ENCODE data around the gene AUTS2. TPM values are rescaled to one million over a fixed set of nuclear protein-coding genes. Genes with fewer than 3 reads are reported as not detected.

The AUTS2 gene
- total and polyA plus RNA-seq, 10 donors = 6.1 to 54.8 (median 29.1) TPM

GRCh38 chr7:69812756-69813155, 214.5 kb downstream of the AUTS2 start:
- Histone ChIP-seq H3K27ac (no peak overlapping the region), H3K4me1 (peaks cover 0 to 4% (median 0%) of the 10 kb centered on the region in 6 donors), H3K27me3 (replicated peaks in 1 of 7) (no peaks in the 10 kb centered on the region), H3K36me3 (no peaks in the 10 kb centered on the region), H3K9me3 (no peaks in the 10 kb centered on the region), H3K4me3 (no peak overlapping the region)
- intact Hi-C loops (cut with DNase I; ENCODE audit: low total_unique reads) = no loop called here
- no peak for DNase-seq
- TF ChIP-seq POLR2A (IDR thresholded peaks at IDR 0.05) (no peak), POLR2AphosphoS5 (IDR thresholded peaks at IDR 0.05) (no peak)
- WGBS, 5 donors = 85 to 91% (median 88%) methylated on average over 1 of the region's 1 CpG

GRCh38 chr7:69813637-69814240, 215.5 kb downstream of the AUTS2 start:
- H3K27ac ChIP-seq = no peak overlapping the region
- H3K9me3 ChIP-seq = no peaks in the 10 kb centered on the region
- TF ChIP-seq CTCF (IDR thresholded peaks at IDR 0.05 in 8 of 11, conservative IDR thresholded peaks at IDR 0.05 in 3 of 11) (no peak), POLR2A (IDR thresholded peaks at IDR 0.05) (no peak), POLR2AphosphoS5 (IDR thresholded peaks at IDR 0.05) (no peak)
- intact Hi-C loops (cut with DNase I; ENCODE audit: low total_unique reads) = no loop called here
- no peaks in the 10 kb centered on the region for H3K27me3 ChIP-seq (replicated peaks in 1 of 7)
- H3K36me3 ChIP-seq = no peaks in the 10 kb centered on the region
- peaks cover 0 to 7% (median 0%) of the 10 kb centered on the region in 6 donors for H3K4me1 ChIP-seq
- H3K4me3 ChIP-seq = no peak overlapping the region
- no peak for DNase-seq

- Histone ChIP-seq H3K4me1 (peaks cover 0 to 7% (median 0%) of the 10 kb centered on the region in 6 donors), H3K4me3 (no peak overlapping the region), H3K36me3 (no peaks in the 10 kb centered on the region), H3K27ac (no peak overlapping the region), H3K9me3 (no peaks in the 10 kb centered on the region), H3K27me3 (replicated peaks in 1 of 7) (no peaks in the 10 kb centered on the region)
- 74 to 88% (median 78%) methylated on average over 13 to 14 of the region's 14 CpGs for WGBS, 5 donors
- intact Hi-C loops (cut with DNase I; ENCODE audit: low total_unique reads) = no loop called here
- DNase-seq = no peak
- TF ChIP-seq CTCF (IDR thresholded peaks at IDR 0.05 in 8 of 11, conservative IDR thresholded peaks at IDR 0.05 in 3 of 11) (no peak), POLR2A (IDR thresholded peaks at IDR 0.05) (no peak), POLR2AphosphoS5 (IDR thresholded peaks at IDR 0.05) (no peak)
These were observed 216.2 kb downstream of the AUTS2 start for GRCh38 chr7:69814421-69814962.

DNA sequence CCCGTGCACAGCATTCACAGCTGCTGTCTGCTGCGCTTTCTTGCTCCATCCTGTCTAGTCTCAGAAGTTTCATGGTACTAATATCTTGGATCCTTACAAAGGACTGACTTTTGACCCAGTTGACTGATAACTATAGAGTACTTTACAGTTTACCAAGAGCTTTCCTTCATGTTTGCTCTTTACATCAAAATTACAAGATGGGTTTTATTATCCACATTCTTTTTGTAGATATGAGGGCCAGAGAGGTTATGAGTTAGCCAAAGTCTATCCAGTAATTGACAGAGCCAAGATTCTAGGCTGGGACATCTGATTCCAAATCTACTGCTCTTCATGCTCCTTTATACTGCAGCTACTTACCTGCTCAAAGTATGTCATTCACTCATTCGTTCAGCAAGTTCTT, 218.2 kb downstream of the AUTS2 start:
- DNase-seq = no peak
- no peaks in the 10 kb centered on the region for H3K27me3 ChIP-seq (replicated peaks in 1 of 7)
- H3K4me1 ChIP-seq = peaks cover 0 to 7% (median 0%) of the 10 kb centered on the region in 6 donors
- H3K4me3 ChIP-seq = no peak overlapping the region
- 92 to 94% (median 94%) methylated on average over 3 of the region's 3 CpGs for WGBS, 5 donors
- H3K27ac ChIP-seq = no peak overlapping the region
- no peak for TF ChIP-seq POLR2A (IDR thresholded peaks at IDR 0.05)
- TF ChIP-seq POLR2AphosphoS5 (IDR thresholded peaks at IDR 0.05) = no peak
- TF ChIP-seq CTCF (IDR thresholded peaks at IDR 0.05 in 8 of 11, conservative IDR thresholded peaks at IDR 0.05 in 3 of 11) = no peak
- intact Hi-C loops (cut with DNase I; ENCODE audit: low total_unique reads) = no loop called here
- H3K36me3 ChIP-seq = no peaks in the 10 kb centered on the region
- no peaks in the 10 kb centered on the region for H3K9me3 ChIP-seq

Data from spleen (tissue), 11 donors.